Measurements from ENCODE around the gene GPX7.

The GPX7 gene

GRCh38 chr1:52604063-52604770 is 2.0 kb downstream of the GPX7 start:
- DNase-seq (ENCODE audit: insufficient read length) (no peak), FAIRE-seq (peak; percentile 88)
- TF ChIP-seq POLR2A (IDR thresholded peaks at IDR 0.05; ENCODE audit: low read depth, low read length) (no peak), TAF1 (IDR thresholded peaks at IDR 0.05; ENCODE audit: borderline replicate concordance, low read depth, low read length) (no peak), POLR2AphosphoS5 (IDR thresholded peaks at IDR 0.05; ENCODE audit: low read depth, low read length) (no peak)

- TF ChIP-seq POLR2AphosphoS5 (IDR thresholded peaks at IDR 0.05; ENCODE audit: low read depth, low read length) (no peak), POLR2A (IDR thresholded peaks at IDR 0.05; ENCODE audit: low read depth, low read length) (no peak), TAF1 (IDR thresholded peaks at IDR 0.05; ENCODE audit: borderline replicate concordance, low read depth, low read length) (no peak)
- no peak for DNase-seq (ENCODE audit: insufficient read length)
- FAIRE-seq = no peak
These were observed 11.6 kb downstream of the GPX7 start for GRCh38 chr1:52613636-52614373.

- DNase-seq (ENCODE audit: insufficient read length) = no peak
- FAIRE-seq = no peak
- TF ChIP-seq POLR2A (IDR thresholded peaks at IDR 0.05; ENCODE audit: low read depth, low read length) (no peak), TAF1 (IDR thresholded peaks at IDR 0.05; ENCODE audit: borderline replicate concordance, low read depth, low read length) (no peak), POLR2AphosphoS5 (IDR thresholded peaks at IDR 0.05; ENCODE audit: low read depth, low read length) (no peak)
These were observed 12.5 kb downstream of the GPX7 start for GRCh38 chr1:52614671-52615070.

GRCh38 chr1:52615489-52616042 is 13.4 kb downstream of the GPX7 start:
- TF ChIP-seq POLR2A (IDR thresholded peaks at IDR 0.05; ENCODE audit: low read depth, low read length) (no peak), POLR2AphosphoS5 (IDR thresholded peaks at IDR 0.05; ENCODE audit: low read depth, low read length) (no peak), TAF1 (IDR thresholded peaks at IDR 0.05; ENCODE audit: borderline replicate concordance, low read depth, low read length) (no peak)
- no peak for FAIRE-seq
- DNase-seq (ENCODE audit: insufficient read length) = no peak

GRCh38 chr1:52621950-52622349 is 19.8 kb downstream of the GPX7 start:
- TF ChIP-seq TAF1 (IDR thresholded peaks at IDR 0.05; ENCODE audit: borderline replicate concordance, low read depth, low read length) (no peak), POLR2AphosphoS5 (IDR thresholded peaks at IDR 0.05; ENCODE audit: low read depth, low read length) (no peak), POLR2A (IDR thresholded peaks at IDR 0.05; ENCODE audit: low read depth, low read length) (no peak)
- FAIRE-seq = no peak

GRCh38 chr1:52623812-52624211 is 21.6 kb downstream of the GPX7 start:
- FAIRE-seq (no peak), DNase-seq (ENCODE audit: insufficient read length) (no peak)
- no peak for TF ChIP-seq POLR2AphosphoS5 (IDR thresholded peaks at IDR 0.05; ENCODE audit: low read depth, low read length)
- TF ChIP-seq POLR2A (IDR thresholded peaks at IDR 0.05; ENCODE audit: low read depth, low read length) = no peak
- TF ChIP-seq TAF1 (IDR thresholded peaks at IDR 0.05; ENCODE audit: borderline replicate concordance, low read depth, low read length) = no peak

More at GRCh38 chr1:52621950-52622349, 19.8 kb downstream of the GPX7 start:
- DNase-seq (ENCODE audit: insufficient read length) = no peak

- TF ChIP-seq TAF1 (IDR thresholded peaks at IDR 0.05; ENCODE audit: borderline replicate concordance, low read depth, low read length) = no peak
- TF ChIP-seq POLR2A (IDR thresholded peaks at IDR 0.05; ENCODE audit: low read depth, low read length) = no peak
- no peak for TF ChIP-seq POLR2AphosphoS5 (IDR thresholded peaks at IDR 0.05; ENCODE audit: low read depth, low read length)
- DNase-seq (ENCODE audit: insufficient read length) (no peak), FAIRE-seq (no peak)
These were observed 24.9 kb downstream of the GPX7 start for GRCh38 chr1:52627028-52627427.

- no peak for TF ChIP-seq POLR2A (IDR thresholded peaks at IDR 0.05; ENCODE audit: low read depth, low read length)
- no peak for TF ChIP-seq TAF1 (IDR thresholded peaks at IDR 0.05; ENCODE audit: borderline replicate concordance, low read depth, low read length)
- TF ChIP-seq POLR2AphosphoS5 (IDR thresholded peaks at IDR 0.05; ENCODE audit: low read depth, low read length) = no peak
- FAIRE-seq = no peak
- no peak for DNase-seq (ENCODE audit: insufficient read length)
These were observed 26.6 kb downstream of the GPX7 start for GRCh38 chr1:52628614-52629324.

- no peak for DNase-seq (ENCODE audit: insufficient read length)
- TF ChIP-seq TAF1 (IDR thresholded peaks at IDR 0.05; ENCODE audit: borderline replicate concordance, low read depth, low read length) (no peak), POLR2A (IDR thresholded peaks at IDR 0.05; ENCODE audit: low read depth, low read length) (no peak), POLR2AphosphoS5 (IDR thresholded peaks at IDR 0.05; ENCODE audit: low read depth, low read length) (no peak)
- no peak for FAIRE-seq
These were observed 27.1 kb downstream of the GPX7 start for GRCh38 chr1:52629325-52629643.

GRCh38 chr1:52629667-52630066 is 27.5 kb downstream of the GPX7 start:
- FAIRE-seq (no peak), DNase-seq (ENCODE audit: insufficient read length) (no peak)
- TF ChIP-seq POLR2AphosphoS5 (IDR thresholded peaks at IDR 0.05; ENCODE audit: low read depth, low read length) (no peak), POLR2A (IDR thresholded peaks at IDR 0.05; ENCODE audit: low read depth, low read length) (no peak), TAF1 (IDR thresholded peaks at IDR 0.05; ENCODE audit: borderline replicate concordance, low read depth, low read length) (no peak)

GRCh38 chr1:52631759-52632331 is 29.7 kb downstream of the GPX7 start:
- TF ChIP-seq POLR2A (IDR thresholded peaks at IDR 0.05; ENCODE audit: low read depth, low read length) (no peak), POLR2AphosphoS5 (IDR thresholded peaks at IDR 0.05; ENCODE audit: low read depth, low read length) (no peak)
- FAIRE-seq (no peak), DNase-seq (ENCODE audit: insufficient read length) (no peak)
